HG03342 (cell line): ENCODE measurements around the gene SMARCD3.

Experiments
- ATAC-seq: cut with Tn5 transposase; IDR thresholded peaks from one replicate; pipeline ENCODE4 v1.9.1; 2021; ENCODE audit warnings: mild to moderate bottlenecking, moderate library complexity; ENCODE audit not compliant: unreplicated experiment

SMARCD3 gene

DNA sequence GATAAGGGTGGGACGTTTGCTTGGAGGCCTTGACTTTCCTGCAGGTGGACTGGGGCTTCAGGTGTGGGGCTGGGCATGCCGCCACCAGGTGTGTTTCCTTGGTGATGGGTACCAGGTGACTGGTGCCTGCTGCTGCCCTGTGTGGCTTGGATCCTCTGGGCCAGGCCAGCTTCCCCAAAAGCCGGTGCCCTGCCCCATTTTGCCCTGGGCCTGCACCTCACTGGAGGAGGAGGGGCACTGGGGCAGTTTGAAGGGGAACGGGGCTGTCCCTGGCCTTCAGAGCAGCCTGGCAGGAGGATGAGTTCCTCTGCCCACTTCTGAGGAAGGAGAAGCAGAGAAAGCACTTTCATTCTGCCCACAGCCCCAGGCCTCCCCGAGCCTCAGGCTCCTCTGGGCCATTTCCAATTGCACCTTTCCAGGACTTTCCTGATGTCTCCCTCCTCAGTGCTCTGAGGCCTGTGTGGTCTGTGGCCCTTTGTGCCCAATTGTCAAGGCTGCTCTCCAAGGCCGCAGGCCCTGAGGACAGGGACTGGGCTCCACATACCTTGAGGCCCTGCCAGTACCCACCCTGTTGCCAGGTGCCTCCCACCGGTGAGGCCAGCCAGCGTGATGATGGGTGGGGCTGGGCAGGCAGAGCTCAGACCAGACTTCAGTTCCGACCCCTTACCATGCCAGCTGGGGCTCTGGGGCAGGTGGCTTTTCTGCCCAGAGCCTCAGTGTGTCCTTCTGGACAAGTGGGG lies 25.3 kb upstream of the SMARCD3 start:
- ATAC-seq, result no peak

- ATAC-seq, result no peak
Measured at GRCh38 chr7:151272877-151273276, 24.4 kb upstream of the SMARCD3 start.

DNA sequence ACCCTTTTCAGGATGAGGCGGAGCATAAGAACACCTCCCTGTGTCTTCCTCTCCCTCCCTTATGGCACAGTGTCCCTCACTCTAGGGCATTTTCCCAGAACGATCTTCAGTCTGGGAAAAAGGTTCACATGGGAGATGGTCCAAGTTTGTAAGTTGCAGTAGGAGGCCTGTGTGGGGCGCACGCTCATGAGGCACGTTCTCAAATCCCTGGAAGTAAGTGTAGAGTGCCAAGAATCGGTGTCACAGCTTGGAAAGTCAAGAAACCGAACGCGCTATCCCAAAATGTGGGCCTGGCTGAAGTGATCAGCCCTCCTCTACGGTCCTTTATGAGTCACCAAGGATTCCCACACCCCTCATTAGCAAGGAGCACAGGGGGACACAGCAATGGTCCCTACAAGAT lies 23.9 kb upstream of the SMARCD3 start:
- ATAC-seq, result no peak

- no peak for ATAC-seq
Measured at GRCh38 chr7:151271699-151272355, 23.3 kb upstream of the SMARCD3 start.

GRCh38 chr7:151269511-151269910 lies 21.0 kb upstream of the SMARCD3 start:
- ATAC-seq, result no peak

- no peak for ATAC-seq
Measured at GRCh38 chr7:151265351-151265931, 16.9 kb upstream of the SMARCD3 start.

GRCh38 chr7:151264615-151265014 lies 16.1 kb upstream of the SMARCD3 start:
- ATAC-seq, result no peak

- no peak for ATAC-seq
Measured at GRCh38 chr7:151261529-151261928, 13.0 kb upstream of the SMARCD3 start.

- no peak for ATAC-seq
Measured at GRCh38 chr7:151260883-151261282, 12.4 kb upstream of the SMARCD3 start.

- ATAC-seq, result no peak
Measured at GRCh38 chr7:151260471-151260870, 12.0 kb upstream of the SMARCD3 start.

- ATAC-seq, result no peak
Measured at GRCh38 chr7:151257990-151258389, 9.5 kb upstream of the SMARCD3 start.

- no peak for ATAC-seq
Measured at GRCh38 chr7:151256410-151257045, 8.0 kb upstream of the SMARCD3 start.

DNA sequence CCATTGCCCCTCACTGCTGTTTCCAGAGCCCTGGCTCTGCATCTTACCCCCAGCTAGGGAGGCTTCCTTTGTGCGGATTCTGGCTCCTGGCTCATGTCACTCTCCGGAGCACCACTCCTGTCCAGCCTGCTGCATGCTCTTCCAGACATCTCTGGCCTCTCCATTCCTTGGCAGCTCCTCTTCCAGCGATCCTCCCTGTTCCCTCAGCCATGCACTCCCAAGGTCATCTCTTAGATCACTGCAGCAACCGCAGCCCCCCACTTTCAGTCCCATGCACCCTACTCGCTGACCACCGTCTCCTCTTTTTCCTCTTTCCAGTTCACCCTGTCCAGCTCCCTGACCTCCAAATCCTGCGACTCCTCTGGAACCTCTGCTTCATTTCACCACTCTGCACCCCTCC lies 6.9 kb upstream of the SMARCD3 start:
- no peak for ATAC-seq

DNA sequence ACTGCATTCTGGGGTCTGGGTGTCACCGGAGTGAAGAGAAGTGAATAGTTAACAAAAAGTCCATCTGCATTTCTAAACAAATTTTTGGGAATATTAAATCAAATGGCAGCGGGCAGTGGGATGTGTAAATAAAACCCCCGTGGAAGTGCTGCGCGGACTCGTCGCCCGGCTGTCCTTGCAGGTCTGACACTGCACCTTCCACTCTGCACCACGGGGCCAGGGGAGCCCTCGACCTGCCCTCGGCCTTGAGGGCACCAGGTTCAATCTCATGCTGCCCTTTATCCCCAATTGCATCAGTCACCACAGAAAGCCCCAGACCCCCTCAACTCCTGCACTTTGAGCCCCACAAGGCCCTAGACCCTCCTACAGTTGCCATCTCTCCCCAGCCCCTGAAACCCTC lies 6.4 kb upstream of the SMARCD3 start:
- ATAC-seq, result no peak

GRCh38 chr7:151254316-151254715 lies 5.8 kb upstream of the SMARCD3 start:
- no peak for ATAC-seq

DNA sequence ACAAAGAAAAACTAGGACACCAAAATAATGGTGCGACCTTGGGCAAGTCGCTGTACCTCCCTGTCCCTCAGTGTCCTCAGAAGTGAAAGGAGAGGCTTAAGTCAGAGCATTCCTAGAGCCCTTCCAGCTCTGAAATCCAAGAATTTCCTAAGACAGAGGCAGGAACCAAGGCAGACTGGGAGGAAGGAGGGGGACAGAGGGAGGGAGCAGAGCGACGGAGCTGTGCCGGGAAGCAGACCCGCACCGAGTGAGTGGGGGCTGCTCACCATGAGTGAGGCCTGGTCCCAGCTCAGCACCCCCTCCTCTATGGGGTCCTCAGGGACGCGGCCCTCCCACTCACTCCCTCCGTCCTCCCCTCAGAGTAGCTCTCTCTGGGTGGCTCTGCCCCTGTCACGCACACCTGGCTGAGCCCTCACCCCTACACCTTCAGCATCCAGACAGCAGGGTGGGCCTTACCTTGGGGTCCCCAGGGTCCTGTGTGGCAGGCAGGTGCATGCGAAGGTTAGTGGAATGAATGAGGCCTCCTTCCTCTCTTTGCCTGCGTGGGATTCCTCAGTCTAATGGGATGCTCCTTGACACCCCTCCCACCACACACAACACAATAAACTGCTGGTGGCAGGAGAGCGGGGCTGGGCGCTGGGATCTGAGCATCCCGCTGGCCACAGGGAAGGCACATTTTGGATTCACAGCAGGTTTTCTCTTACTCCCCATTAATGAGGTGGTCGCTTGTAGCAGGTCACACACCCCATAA lies 4.6 kb upstream of the SMARCD3 start:
- ATAC-seq, result no peak

GRCh38 chr7:151252561-151252835 lies 4.0 kb upstream of the SMARCD3 start:
- ATAC-seq, result no peak

DNA sequence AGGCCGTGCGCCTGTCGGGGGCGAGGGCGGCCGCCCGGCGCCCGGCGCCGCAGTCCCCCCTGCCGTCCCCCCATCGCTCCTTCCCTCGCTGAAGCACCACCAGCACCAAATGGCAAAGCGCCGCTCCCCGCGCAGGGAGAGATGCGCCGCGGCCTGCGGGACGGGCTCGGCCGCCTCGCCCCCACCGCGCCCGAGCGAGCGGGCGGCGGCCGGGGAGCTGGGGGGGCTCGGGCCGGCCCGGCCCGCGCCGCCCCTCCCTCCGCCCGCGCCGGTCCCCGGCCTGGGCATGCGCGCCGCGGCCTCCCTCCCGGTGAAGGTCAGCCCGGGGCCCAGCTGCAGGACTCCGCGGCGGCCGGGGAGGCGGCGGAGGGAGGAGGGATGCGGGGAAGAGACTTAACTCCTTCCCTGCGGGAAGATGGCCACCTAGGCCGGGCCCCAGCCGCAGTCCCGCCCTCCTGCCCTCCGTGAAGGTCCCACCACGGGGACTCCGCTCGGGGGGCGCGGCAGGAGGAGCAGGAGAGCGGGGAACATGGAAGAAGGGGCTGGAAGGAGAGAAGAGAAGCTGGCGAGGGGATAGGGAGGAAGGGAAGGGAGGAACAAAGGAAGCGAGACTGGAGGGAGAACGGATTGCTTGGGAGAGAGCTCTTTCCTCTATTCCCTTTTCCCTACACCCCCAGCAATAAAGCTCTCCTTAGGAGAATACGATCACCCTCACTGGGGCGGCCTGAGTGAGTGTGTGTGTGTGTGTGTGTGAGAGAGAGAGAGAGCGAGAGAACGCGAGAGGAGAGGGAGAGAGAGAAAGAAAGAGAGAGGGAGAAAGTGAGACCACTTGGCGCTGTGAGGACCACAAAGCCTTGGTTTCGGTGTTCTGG lies 3.4 kb upstream of the SMARCD3 start:
- ATAC-seq, result no peak

- ATAC-seq, result no peak
Measured at GRCh38 chr7:151251328-151251688, 2.8 kb upstream of the SMARCD3 start.
